Islet of Langerhans (tissue), 1 donor: ENCODE data around the gene PRPF6.
"Not testable (repeated sequence)": the region's sequence is repeated elsewhere in the genome, so short reads cannot be mapped to it uniquely, and the experiment has no call there.

Source experiments
- FAIRE-seq: peaks from one replicate; lab custom pipeline; 2011; peaks lifted over from hg19 to GRCh38; lab: Jason Lieb, UNC

Gene PRPF6

GRCh38 chr20:64012385-64013154 is 31.6 kb downstream of the PRPF6 start:
- FAIRE-seq = not testable (repeated sequence)

GRCh38 chr20:64015635-64016034 is 34.7 kb downstream of the PRPF6 start:
- FAIRE-seq = no peak

- no peak for FAIRE-seq
Measured at GRCh38 chr20:64021124-64021975, 40.4 kb downstream of the PRPF6 start.

DNA sequence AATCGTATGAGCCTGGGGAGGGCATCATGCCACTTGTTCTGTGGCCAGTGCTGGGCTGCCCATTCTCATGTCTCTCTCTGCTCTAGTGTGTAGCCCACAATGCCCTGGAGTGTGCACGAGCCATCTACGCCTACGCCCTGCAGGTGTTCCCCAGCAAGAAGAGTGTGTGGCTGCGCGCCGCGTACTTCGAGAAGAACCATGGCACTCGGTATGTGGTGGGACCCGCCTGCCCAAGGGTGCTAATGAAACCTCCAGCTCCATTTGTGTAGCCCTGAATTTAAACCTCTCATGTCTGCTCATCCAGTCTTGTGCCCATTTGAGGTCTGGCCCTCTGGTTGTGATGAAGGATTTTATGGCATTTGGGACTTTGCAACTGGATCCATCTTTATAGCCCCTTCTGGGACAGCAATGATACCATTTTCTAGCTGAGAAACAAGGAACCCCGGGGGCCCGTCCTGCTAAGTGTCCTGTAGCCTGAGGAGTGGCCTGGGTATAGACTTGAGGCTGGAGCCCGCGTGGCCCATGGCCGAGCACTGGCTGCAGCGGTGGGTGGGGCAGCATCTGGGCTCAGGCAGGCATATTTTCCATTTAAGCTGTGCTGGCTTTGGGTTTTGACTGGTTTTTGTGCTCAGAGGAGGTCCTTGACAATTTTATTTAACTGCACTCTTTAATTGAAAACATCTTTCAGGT is 41.9 kb downstream of the PRPF6 start:
- no peak for FAIRE-seq

- no peak for FAIRE-seq
Measured at GRCh38 chr20:64023361-64024140, 42.6 kb downstream of the PRPF6 start.

GRCh38 chr20:64024141-64024990 is 43.4 kb downstream of the PRPF6 start:
- no peak for FAIRE-seq

- no peak for FAIRE-seq
Measured at GRCh38 chr20:64025101-64025825, 44.3 kb downstream of the PRPF6 start.

- no peak for FAIRE-seq
Measured at GRCh38 chr20:64025826-64026412, 45.0 kb downstream of the PRPF6 start.

GRCh38 chr20:64027981-64028685 is 47.2 kb downstream of the PRPF6 start:
- FAIRE-seq = no peak

DNA sequence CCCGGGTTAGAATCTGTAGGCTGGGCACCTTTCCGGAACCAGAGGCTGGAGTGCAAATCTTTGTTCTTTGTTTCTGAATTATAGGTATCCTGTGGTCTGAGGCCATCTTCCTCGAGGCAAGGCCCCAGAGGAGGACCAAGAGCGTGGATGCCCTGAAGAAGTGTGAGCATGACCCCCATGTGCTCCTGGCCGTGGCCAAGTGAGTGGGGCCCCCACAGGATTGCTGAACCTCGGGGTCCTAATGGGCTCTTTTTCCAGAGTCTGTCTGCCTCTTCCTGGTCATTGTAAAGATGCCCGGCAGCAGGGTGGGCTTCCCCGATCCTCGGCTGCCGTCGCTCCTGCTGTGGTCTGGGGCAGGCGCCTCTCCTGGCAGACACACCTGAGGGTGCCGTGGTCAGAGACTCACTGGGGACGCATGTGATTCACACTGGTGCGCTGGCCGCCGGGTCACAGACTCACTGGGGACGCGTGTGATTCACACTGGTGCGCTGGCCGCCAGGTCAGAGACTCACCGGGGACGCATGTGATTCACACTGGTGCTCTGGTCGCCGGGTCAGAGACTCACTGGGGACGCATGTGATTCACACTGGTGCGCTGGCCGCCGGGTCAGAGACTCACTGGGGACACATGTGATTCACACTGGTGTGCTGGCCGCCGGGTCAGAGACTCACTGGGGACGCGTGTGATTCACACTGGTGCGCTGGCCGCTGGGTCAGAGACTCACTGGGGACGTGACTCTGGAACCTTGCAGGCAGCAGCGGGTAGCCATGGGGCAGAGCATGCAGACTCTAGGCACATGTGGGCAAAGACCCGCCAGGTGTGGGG is 48.6 kb downstream of the PRPF6 start:
- FAIRE-seq = no peak

DNA sequence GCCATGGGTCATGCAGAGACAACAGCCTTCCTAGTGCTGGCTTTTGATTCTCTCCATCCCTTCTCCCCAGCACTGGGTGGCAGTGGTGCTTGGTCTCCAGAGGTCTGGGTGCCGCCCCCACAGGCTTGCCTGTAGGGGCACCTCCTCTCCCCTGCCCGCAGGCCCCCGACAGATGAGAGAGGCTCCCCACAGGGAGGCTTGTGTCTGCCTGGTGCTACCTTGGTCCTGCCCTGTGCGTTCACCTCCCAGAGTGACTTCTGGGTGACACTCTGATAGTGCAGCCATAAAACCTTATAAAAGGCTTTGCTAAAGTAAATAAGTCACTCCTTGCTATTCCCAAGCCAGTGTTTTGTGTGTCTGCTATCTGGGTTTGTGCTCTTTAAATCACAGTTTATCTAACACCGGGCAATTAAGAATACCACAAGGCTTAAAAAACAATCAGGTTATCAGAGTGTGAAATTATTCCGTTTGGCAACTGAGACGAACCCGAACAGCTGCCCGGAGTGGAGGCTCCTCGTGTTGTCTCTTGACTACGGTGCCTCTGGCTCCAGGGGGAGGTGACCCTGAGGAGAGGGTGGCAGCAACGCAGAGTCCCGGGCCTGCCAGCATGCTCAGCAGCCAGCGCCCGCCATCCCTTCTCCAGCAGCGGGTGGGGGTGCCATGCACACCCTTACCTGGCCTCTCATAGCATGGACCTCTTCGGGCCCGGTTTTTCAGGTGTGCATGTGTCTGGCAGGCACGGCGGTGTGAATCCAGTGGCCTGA is 49.6 kb downstream of the PRPF6 start:
- no peak for FAIRE-seq

DNA sequence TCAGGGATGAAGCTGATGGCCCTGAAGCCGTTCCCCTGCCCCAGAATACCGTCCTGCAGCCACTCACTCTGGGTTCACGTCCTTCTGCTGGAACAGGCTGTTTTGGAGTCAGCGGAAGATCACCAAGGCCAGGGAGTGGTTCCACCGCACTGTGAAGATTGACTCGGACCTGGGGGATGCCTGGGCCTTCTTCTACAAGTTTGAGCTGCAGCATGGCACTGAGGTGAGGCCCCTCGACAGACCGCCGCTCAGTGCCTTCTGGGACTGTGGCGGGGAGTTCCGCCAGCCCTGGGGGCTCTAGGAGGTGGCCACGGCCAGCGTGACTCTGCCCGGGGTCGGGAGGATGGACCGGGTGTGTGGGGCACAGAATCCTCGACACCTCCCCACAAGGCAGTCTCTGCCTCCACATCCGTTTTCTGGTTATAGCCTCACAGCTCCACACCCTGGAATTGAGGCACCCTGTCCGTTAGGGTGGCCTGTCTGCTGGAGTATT is 50.9 kb downstream of the PRPF6 start:
- FAIRE-seq = no peak

DNA sequence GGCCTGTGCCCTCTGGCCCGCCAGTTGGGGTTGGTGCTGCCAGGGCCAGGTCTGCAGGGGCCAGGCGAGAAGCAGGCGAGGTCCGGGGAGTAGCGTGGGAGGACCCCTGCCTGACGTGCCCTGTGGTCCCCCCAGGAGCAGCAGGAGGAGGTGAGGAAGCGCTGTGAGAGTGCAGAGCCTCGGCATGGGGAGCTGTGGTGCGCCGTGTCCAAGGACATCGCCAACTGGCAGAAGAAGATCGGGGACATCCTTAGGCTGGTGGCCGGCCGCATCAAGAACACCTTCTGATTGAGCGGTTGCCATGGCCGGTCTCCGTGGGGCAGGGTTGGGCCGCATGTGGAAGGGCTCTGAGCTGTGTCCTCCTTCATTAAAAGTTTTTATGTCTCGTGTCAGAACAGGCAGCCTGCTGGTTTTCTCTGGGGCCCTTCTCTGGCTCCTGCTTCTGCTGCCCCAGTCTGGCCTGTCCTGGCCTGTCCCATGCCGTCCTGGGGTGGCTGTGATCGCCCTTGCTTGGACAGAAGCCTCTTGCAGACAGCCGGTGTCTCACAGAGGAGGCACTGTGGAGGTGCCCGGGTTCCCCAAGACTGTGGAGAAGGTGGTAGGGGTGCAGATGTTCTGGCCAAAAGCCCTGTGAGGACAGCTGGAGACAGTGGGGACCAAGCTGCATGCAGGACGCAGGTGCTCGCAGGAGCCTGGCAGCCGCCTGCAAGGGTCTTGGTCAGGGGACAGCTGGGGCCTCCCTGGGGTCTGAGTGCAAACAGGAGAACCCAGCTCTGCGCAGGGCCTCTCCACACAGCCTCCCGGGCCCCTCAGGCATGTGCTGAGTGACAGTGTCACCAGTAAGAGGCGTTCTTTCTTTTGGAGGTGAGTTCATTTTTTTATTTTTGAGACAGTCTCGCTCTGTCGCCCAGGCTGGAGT is 52.0 kb downstream of the PRPF6 start:
- no peak for FAIRE-seq

DNA sequence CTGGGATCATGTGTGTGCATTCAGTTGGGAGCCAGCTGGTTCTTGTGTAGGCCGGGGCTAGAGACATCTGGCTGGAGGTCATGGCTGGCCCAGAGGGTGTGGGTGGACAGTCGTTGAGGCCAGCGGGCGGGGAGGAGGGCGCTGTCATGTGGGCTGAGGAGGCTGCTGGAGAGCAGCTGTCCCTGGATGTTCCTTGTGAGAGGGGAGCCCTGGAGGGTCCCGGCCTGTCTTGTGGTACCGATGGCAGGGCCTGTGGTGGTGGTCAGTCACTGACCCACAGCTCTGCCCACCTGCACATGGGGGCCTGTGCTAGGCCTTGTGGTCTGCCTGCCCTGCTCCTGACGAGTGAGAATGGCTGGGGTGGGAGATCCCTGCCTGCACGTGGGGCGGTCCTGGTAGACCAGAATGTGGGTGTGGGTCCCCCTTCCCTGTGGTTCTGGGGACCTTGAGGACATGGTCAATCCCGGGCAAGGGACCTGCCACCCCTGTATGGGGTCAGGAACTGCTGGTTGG is 53.1 kb downstream of the PRPF6 start:
- FAIRE-seq = no peak

DNA sequence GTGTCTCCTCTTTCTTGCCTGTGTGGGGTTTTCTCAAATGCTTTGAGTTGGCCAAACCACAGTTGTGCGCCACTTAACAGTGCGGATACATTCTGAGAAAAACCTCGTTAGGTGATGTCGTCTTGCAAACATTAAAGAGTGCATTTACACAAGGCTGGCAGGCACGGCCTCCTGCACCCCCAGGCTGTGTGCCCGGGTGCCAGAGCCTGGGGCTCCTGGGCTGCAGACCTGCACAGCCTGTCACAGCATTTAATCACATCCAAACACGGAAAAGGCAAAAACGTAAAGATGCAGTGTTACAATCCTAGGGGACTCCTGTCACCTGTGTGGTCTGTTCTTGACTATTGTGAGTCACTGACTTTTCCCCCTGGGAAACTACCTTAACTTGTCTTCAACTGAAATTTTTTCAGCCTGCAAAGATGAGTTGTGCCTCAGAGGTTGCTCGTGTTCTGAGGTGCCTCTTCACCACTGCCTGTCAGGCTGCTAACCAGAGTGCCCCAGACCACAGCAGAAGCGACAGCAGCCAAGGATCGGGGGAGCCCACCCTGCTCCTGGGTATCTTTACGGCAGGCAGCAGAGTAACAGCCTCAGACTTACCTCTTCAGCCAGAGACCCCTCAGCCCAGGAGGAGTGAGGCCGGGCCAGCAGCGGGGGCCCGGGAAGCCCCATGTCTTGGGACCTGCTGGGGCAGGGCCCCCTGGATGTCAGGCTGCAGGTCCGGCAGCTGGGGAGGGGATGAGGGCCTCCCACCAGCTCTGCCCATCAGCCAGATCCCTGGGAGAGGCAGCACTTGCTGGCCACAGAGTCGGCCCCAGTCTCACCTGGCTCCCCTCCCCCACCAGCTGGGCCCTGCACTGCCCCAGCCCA is 54.4 kb downstream of the PRPF6 start:
- no peak for FAIRE-seq
